CD4-positive, alpha-beta T cell treated with Interleukin-21 for 1 hour (primary cell): ENCODE results near the gene FRK.

Experiments
- DNase-seq: peaks from one replicate; pipeline ENCODE4 v3.0.0-alpha.2; 2020

FRK gene

DNA sequence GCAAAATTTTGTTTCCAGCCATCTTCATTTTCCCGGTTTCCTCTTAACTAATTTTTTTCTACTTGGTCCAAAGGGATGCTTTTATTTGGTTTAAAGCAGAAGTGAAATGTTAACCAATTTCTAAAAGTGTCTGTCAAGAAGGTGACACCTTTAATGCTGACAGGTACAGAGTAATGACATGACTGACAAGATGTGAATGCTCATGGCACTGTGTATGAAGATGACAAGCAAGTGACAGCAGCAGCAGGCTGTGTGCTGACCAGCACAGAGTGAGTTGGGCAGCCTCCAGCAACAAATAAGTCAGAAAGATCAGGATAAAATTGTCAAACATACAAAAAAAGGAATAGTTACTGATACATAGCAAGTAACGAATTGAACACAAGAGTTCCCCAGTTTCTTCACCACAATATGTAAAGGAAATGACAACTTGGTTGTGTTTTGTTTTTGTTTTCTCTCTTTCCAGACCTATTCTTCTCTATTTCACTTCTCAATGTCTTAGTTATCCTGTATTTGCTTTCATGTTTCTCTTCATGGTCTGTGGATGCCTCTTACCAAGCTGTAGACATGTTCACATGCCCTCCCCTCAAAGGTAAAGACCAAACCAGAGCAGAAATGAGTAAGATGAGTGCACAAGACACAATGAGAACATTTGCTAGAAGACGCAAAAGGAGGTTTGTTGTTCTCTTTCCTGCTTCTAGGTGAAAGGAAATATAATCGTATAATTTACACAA lies 174.9 kb downstream of the FRK start:
- no peak for DNase-seq

DNA sequence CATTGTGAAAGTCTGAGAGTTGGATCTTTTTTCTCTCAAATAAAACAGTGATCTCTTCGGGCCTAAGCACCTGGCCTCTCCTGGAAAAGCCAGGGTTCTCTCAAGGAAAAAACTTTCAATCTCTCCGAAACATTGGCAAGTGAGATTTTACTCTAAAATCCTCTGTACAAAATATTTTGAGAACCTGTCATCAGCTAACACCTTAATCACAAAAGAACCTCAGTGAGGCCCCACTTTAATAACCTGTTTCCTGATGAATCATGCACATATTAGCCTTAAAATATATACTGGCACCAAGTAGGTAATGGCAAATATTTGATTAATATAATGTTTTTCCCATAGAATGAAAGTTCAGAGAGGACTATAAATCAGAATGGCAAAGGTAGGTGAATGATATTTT lies 177.9 kb downstream of the FRK start:
- DNase-seq = no peak

DNA sequence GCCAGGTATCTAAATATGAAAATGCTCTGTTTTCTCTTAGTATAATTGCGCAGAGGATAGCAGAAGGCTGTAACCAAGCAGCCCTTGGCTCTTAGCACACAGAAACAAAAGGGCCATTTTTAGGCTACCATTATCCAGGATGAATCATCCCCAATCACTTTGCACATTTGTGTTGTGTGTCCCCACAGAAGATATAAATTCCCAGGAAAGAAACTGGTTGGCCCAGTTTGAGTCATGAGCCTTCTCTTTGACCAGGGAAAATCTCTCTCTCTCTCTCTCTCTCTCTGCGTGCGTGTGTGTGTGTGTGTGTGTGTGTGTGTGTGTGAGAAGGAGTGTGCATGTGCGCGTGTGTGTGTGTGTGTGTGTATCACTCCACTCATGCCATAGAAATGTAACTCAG lies 178.5 kb downstream of the FRK start:
- DNase-seq = no peak
